Activated naive CD8-positive, alpha-beta T cell treated with anti-CD3 and anti-CD28 coated beads, Interleukin-2, amount 50 U/mL, for 24 hours (primary cell): ENCODE results near the gene TBX18.

ENCODE experiments used
- ATAC-seq: fragments of 150-1000 bp; cut with Tn5 transposase; one replicate; pipeline ENCODE4 v1.10.0; 2021
- DNase-seq: peaks from one replicate; pipeline ENCODE4 v3.0.0; 2021
- H3K27ac Mint-ChIP-seq: one replicate; pipeline ENCODE4 v1.8.0; 2021; ENCODE audit warnings: mild to moderate bottlenecking, mixed read lengths
- H3K27me3 Mint-ChIP-seq: one replicate; pipeline ENCODE4 v1.8.0; 2021; ENCODE audit warnings: mixed read lengths
- H3K36me3 Mint-ChIP-seq: one replicate; pipeline ENCODE4 v1.8.0; 2021; ENCODE audit warnings: low read depth, mixed read lengths
- H3K4me1 Mint-ChIP-seq: one replicate; pipeline ENCODE4 v1.8.0; 2021; ENCODE audit warnings: mixed read lengths
- H3K4me3 Mint-ChIP-seq: one replicate; pipeline ENCODE4 v1.8.0; 2021; ENCODE audit warnings: mild to moderate bottlenecking, moderate library complexity, mixed read lengths
- H3K9me3 Mint-ChIP-seq: one replicate; pipeline ENCODE4 v1.8.0; 2021; ENCODE audit warnings: mixed read lengths

Gene TBX18

GRCh38 chr6:84688141-84688873 lies 76.1 kb downstream of the TBX18 start:
- no peak for DNase-seq

GRCh38 chr6:84687431-84687830 lies 77.0 kb downstream of the TBX18 start:
- ATAC-seq = no peak
- no peak overlapping the region for H3K27ac Mint-ChIP-seq
- DNase-seq = no peak
- no peak overlapping the region for H3K4me3 Mint-ChIP-seq
- peaks cover 5% of the 10 kb centered on the region for H3K9me3 Mint-ChIP-seq
- no peaks in the 10 kb centered on the region for H3K4me1 Mint-ChIP-seq
- H3K27me3 Mint-ChIP-seq = no peaks in the 10 kb centered on the region
- H3K36me3 Mint-ChIP-seq = no peaks in the 10 kb centered on the region

More at GRCh38 chr6:84688141-84688873, 76.1 kb downstream of the TBX18 start:
- Mint-ChIP-seq H3K27me3 (no peaks in the 10 kb centered on the region), H3K27ac (no peak overlapping the region), H3K4me1 (no peaks in the 10 kb centered on the region), H3K4me3 (no peak overlapping the region), H3K36me3 (no peaks in the 10 kb centered on the region), H3K9me3 (peaks cover 5% of the 10 kb centered on the region)
- ATAC-seq = no peak

- H3K27ac Mint-ChIP-seq = no peak overlapping the region
- H3K36me3 Mint-ChIP-seq = no peaks in the 10 kb centered on the region
- peaks cover 5% of the 10 kb centered on the region for H3K9me3 Mint-ChIP-seq
- no peaks in the 10 kb centered on the region for H3K4me1 Mint-ChIP-seq
- no peaks in the 10 kb centered on the region for H3K27me3 Mint-ChIP-seq
- ATAC-seq = no peak
- DNase-seq = no peak
- no peak overlapping the region for H3K4me3 Mint-ChIP-seq
Observed at GRCh38 chr6:84685983-84686584, 78.3 kb downstream of the TBX18 start.

GRCh38 chr6:84681693-84682326 lies 82.6 kb downstream of the TBX18 start:
- H3K9me3 Mint-ChIP-seq = peaks cover 5% of the 10 kb centered on the region
- DNase-seq (no peak), ATAC-seq (no peak)
- no peaks in the 10 kb centered on the region for H3K4me1 Mint-ChIP-seq
- no peak overlapping the region for H3K4me3 Mint-ChIP-seq
- H3K27me3 Mint-ChIP-seq = no peaks in the 10 kb centered on the region
- no peaks in the 10 kb centered on the region for H3K36me3 Mint-ChIP-seq
- no peak overlapping the region for H3K27ac Mint-ChIP-seq

GRCh38 chr6:84675651-84676050 lies 88.7 kb downstream of the TBX18 start:
- H3K4me3 Mint-ChIP-seq = no peak overlapping the region
- no peak for ATAC-seq

GRCh38 chr6:84674395-84674794 lies 90.0 kb downstream of the TBX18 start:
- DNase-seq (no peak), ATAC-seq (no peak)
- peaks cover 7% of the 10 kb centered on the region for H3K9me3 Mint-ChIP-seq
- H3K27ac Mint-ChIP-seq = no peak overlapping the region
- no peaks in the 10 kb centered on the region for H3K27me3 Mint-ChIP-seq
- H3K4me1 Mint-ChIP-seq = no peaks in the 10 kb centered on the region
- H3K36me3 Mint-ChIP-seq = no peaks in the 10 kb centered on the region
- H3K4me3 Mint-ChIP-seq = no peak overlapping the region

More at GRCh38 chr6:84675651-84676050, 88.7 kb downstream of the TBX18 start:
- no peaks in the 10 kb centered on the region for H3K27me3 Mint-ChIP-seq
- no peaks in the 10 kb centered on the region for H3K36me3 Mint-ChIP-seq
- H3K27ac Mint-ChIP-seq = no peak overlapping the region
- DNase-seq = no peak
- H3K4me1 Mint-ChIP-seq = no peaks in the 10 kb centered on the region
- peaks cover 7% of the 10 kb centered on the region for H3K9me3 Mint-ChIP-seq

- ATAC-seq = no peak
- no peaks in the 10 kb centered on the region for H3K4me1 Mint-ChIP-seq
- H3K9me3 Mint-ChIP-seq = peaks cover 4% of the 10 kb centered on the region
- no peak for DNase-seq
- no peak overlapping the region for H3K27ac Mint-ChIP-seq
- no peak overlapping the region for H3K4me3 Mint-ChIP-seq
- no peaks in the 10 kb centered on the region for H3K27me3 Mint-ChIP-seq
- H3K36me3 Mint-ChIP-seq = no peaks in the 10 kb centered on the region
Observed at GRCh38 chr6:84671183-84671582, 93.2 kb downstream of the TBX18 start.

GRCh38 chr6:84669945-84670344 lies 94.5 kb downstream of the TBX18 start:
- no peak overlapping the region for H3K27ac Mint-ChIP-seq
- no peak overlapping the region for H3K4me3 Mint-ChIP-seq
- DNase-seq = no peak
- H3K9me3 Mint-ChIP-seq = no peaks in the 10 kb centered on the region
- no peaks in the 10 kb centered on the region for H3K4me1 Mint-ChIP-seq
- no peak for ATAC-seq
- no peaks in the 10 kb centered on the region for H3K27me3 Mint-ChIP-seq
- no peaks in the 10 kb centered on the region for H3K36me3 Mint-ChIP-seq

GRCh38 chr6:84667252-84668213 lies 96.9 kb downstream of the TBX18 start:
- no peaks in the 10 kb centered on the region for H3K4me1 Mint-ChIP-seq
- H3K36me3 Mint-ChIP-seq = no peaks in the 10 kb centered on the region
- H3K9me3 Mint-ChIP-seq = no peaks in the 10 kb centered on the region
- ATAC-seq (no peak), DNase-seq (no peak)
- no peaks in the 10 kb centered on the region for H3K27me3 Mint-ChIP-seq
- no peak overlapping the region for H3K4me3 Mint-ChIP-seq
- no peak overlapping the region for H3K27ac Mint-ChIP-seq

GRCh38 chr6:84665401-84665800 lies 99.0 kb downstream of the TBX18 start:
- Mint-ChIP-seq H3K4me3 (no peak overlapping the region), H3K4me1 (no peaks in the 10 kb centered on the region), H3K36me3 (no peaks in the 10 kb centered on the region), H3K27ac (no peak overlapping the region), H3K9me3 (no peaks in the 10 kb centered on the region), H3K27me3 (no peaks in the 10 kb centered on the region)
- ATAC-seq (no peak), DNase-seq (no peak)

GRCh38 chr6:84663866-84664265 lies 100.5 kb downstream of the TBX18 start:
- no peaks in the 10 kb centered on the region for H3K36me3 Mint-ChIP-seq
- DNase-seq = no peak
- no peaks in the 10 kb centered on the region for H3K27me3 Mint-ChIP-seq
- no peak overlapping the region for H3K4me3 Mint-ChIP-seq
- no peak overlapping the region for H3K27ac Mint-ChIP-seq
- no peaks in the 10 kb centered on the region for H3K4me1 Mint-ChIP-seq
- no peak for ATAC-seq
- H3K9me3 Mint-ChIP-seq = no peaks in the 10 kb centered on the region

- Mint-ChIP-seq H3K9me3 (no peaks in the 10 kb centered on the region), H3K4me1 (no peaks in the 10 kb centered on the region), H3K4me3 (no peak overlapping the region), H3K36me3 (no peaks in the 10 kb centered on the region), H3K27ac (no peak overlapping the region), H3K27me3 (no peaks in the 10 kb centered on the region)
- DNase-seq (no peak), ATAC-seq (no peak)
Observed at GRCh38 chr6:84657486-84657885, 106.9 kb downstream of the TBX18 start.

GRCh38 chr6:84657025-84657424 lies 107.4 kb downstream of the TBX18 start:
- ATAC-seq = no peak
- Mint-ChIP-seq H3K27me3 (no peaks in the 10 kb centered on the region), H3K4me3 (no peak overlapping the region)

GRCh38 chr6:84653027-84653551 lies 111.3 kb downstream of the TBX18 start:
- H3K4me1 Mint-ChIP-seq = no peaks in the 10 kb centered on the region
- H3K27me3 Mint-ChIP-seq = no peaks in the 10 kb centered on the region
- DNase-seq = no peak
- H3K27ac Mint-ChIP-seq = no peak overlapping the region
- peaks cover 3% of the 10 kb centered on the region for H3K9me3 Mint-ChIP-seq
- no peak overlapping the region for H3K4me3 Mint-ChIP-seq
- no peak for ATAC-seq
- no peaks in the 10 kb centered on the region for H3K36me3 Mint-ChIP-seq

More at GRCh38 chr6:84657025-84657424, 107.4 kb downstream of the TBX18 start:
- Mint-ChIP-seq H3K36me3 (no peaks in the 10 kb centered on the region), H3K27ac (no peak overlapping the region), H3K9me3 (no peaks in the 10 kb centered on the region), H3K4me1 (no peaks in the 10 kb centered on the region)
- no peak for DNase-seq
